ENCODE results near the gene C11orf87.

GRCh38 chr11:109388982-109389381, 33.0 kb upstream of the C11orf87 start:
- TF ChIP-seq POLR2AphosphoS5 (IDR thresholded peaks at IDR 0.05; ENCODE audit: low read depth, low read length) (no peak), YY1 (IDR thresholded peaks at IDR 0.05; ENCODE audit: low read depth) (no peak), CTCF (IDR thresholded peaks at IDR 0.05) (no peak), FOXM1 (IDR thresholded peaks at IDR 0.05; ENCODE audit: low read depth) (no peak), RAD21 (IDR thresholded peaks at IDR 0.05; ENCODE audit: low read length) (no peak)
- TF ChIP-seq, protein P1, sequence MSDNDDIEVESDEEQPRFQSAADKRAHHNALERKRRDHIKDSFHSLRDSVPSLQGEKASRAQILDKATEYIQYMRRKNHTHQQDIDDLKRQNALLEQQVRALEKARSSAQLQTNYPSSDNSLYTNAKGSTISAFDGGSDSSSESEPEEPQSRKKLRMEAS (IDR thresholded peaks at IDR 0.05; ENCODE audit: low read depth) = no peak
- TF ChIP-seq, protein P2, sequence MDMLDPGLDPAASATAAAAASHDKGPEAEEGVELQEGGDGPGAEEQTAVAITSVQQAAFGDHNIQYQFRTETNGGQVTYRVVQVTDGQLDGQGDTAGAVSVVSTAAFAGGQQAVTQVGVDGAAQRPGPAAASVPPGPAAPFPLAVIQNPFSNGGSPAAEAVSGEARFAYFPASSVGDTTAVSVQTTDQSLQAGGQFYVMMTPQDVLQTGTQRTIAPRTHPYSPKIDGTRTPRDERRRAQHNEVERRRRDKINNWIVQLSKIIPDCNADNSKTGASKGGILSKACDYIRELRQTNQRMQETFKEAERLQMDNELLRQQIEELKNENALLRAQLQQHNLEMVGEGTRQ (IDR thresholded peaks at IDR 0.05; ENCODE audit: borderline replicate concordance, low read depth, low read length) = no peak
